WTC11 (cell line): ENCODE data around the gene RIPK1. TPM values are rescaled to one million over a fixed set of nuclear protein-coding genes. Genes with fewer than 3 reads are reported as not detected.
A peak's percentile ranks its signal among the peaks of the same experiment; 100 is the strongest.

Experiments used
- ATAC-seq: fragments of 200-7000 bp; cut with Tn5 transposase; 2 replicates; pipeline ENCODE4 v1.10.0; 2021; ENCODE audit warnings: mild to moderate bottlenecking, moderate library complexity
- CTCF ChIA-PET: fragments of 300-600 bp; sonication (Branson Sonifier 250); formaldehyde crosslinking; loops from one replicate; lab custom pipeline; 2021; ENCODE audit warnings: antibody characterized with exemption; lab: Charles Lee
- POLR2A ChIA-PET: fragments of 350-600 bp; sonication (Branson Sonifier 250); formaldehyde crosslinking; loops from one replicate; lab custom pipeline; 2021; ENCODE audit warnings: antibody characterized with exemption; lab: Charles Lee
- DNase-seq: peaks from one replicate; pipeline ENCODE4 v3.0.0; 2021; ENCODE audit warnings: low spot score
- H3K27ac Mint-ChIP-seq: 2 replicates; pipeline ENCODE4 v1.8.0; 2021; ENCODE audit warnings: mixed read lengths
- H3K27me3 Mint-ChIP-seq: 2 replicates; pipeline ENCODE4 v1.8.0; 2021; ENCODE audit warnings: low read depth, mild to moderate bottlenecking, moderate library complexity, mixed read lengths
- H3K36me3 Mint-ChIP-seq: 2 replicates; pipeline ENCODE4 v1.8.0; 2021; ENCODE audit warnings: mixed read lengths
- H3K4me1 Mint-ChIP-seq: 2 replicates; pipeline ENCODE4 v1.8.0; 2022; ENCODE audit warnings: mixed read lengths
- H3K4me3 Mint-ChIP-seq: 2 replicates; pipeline ENCODE4 v1.8.0; 2021; ENCODE audit warnings: mild to moderate bottlenecking, moderate library complexity, mixed read lengths
- H3K9me3 Mint-ChIP-seq: 2 replicates; pipeline ENCODE4 v1.8.0; 2021; ENCODE audit warnings: mixed read lengths
- ATF1 ChIP-seq: sonication (generic); formaldehyde crosslinking; IDR thresholded peaks from 2 replicates; pipeline ENCODE4 v1.8.1; 2023; ENCODE audit warnings: mild to moderate bottlenecking, moderate library complexity, missing genetic modification reagents
- CREM ChIP-seq: sonication (generic); formaldehyde crosslinking; IDR thresholded peaks from 2 replicates; pipeline ENCODE4 v1.8.1; 2022; ENCODE audit warnings: mild to moderate bottlenecking, missing genetic modification reagents, moderate library complexity
- EMX1 ChIP-seq: fragments of 250-450 bp; sonication (Bioruptor Pico); IDR thresholded peaks from 2 replicates; pipeline ENCODE4 v1.8.0; 2021; ENCODE audit warnings: mild to moderate bottlenecking
- ETV6 ChIP-seq: sonication (generic); formaldehyde crosslinking; IDR thresholded peaks from 2 replicates; pipeline ENCODE4 v1.8.1; 2022; ENCODE audit warnings: mild to moderate bottlenecking, missing genetic modification reagents
- MXD4 ChIP-seq: fragments of 250-450 bp; sonication (Bioruptor Pico); IDR thresholded peaks from 2 replicates; pipeline ENCODE4 v1.8.0; 2021; ENCODE audit warnings: mild to moderate bottlenecking, moderate library complexity, borderline replicate concordance
- MYBL2 ChIP-seq: sonication (generic); formaldehyde crosslinking; IDR thresholded peaks from 2 replicates; pipeline ENCODE4 v1.8.1; 2023; ENCODE audit warnings: mild to moderate bottlenecking, moderate library complexity, missing genetic modification reagents
- NFATC4 ChIP-seq: fragments of 250-450 bp; sonication (Bioruptor Pico); IDR thresholded peaks from 2 replicates; pipeline ENCODE4 v1.9.0; 2021; ENCODE audit warnings: mild to moderate bottlenecking
- NFE2L1 ChIP-seq: sonication (generic); formaldehyde crosslinking; IDR thresholded peaks from 2 replicates; pipeline ENCODE4 v1.8.1; 2023; ENCODE audit warnings: missing genetic modification reagents
- NR1H2 ChIP-seq: sonication (generic); formaldehyde crosslinking; IDR thresholded peaks from 2 replicates; pipeline ENCODE4 v1.9.0; 2021; ENCODE audit warnings: mild to moderate bottlenecking, moderate library complexity, missing genetic modification reagents
- NR2C2 ChIP-seq: sonication (generic); formaldehyde crosslinking; IDR thresholded peaks from 2 replicates; pipeline ENCODE4 v1.8.0; 2022; ENCODE audit warnings: mild to moderate bottlenecking, missing genetic modification reagents
- OVOL2 ChIP-seq: fragments of 250-450 bp; sonication (Bioruptor Pico); IDR thresholded peaks from 2 replicates; pipeline ENCODE4 v1.9.0; 2021; ENCODE audit warnings: mild to moderate bottlenecking, borderline replicate concordance
- RELA ChIP-seq: sonication (generic); formaldehyde crosslinking; IDR thresholded peaks from 2 replicates; pipeline ENCODE4 v1.8.1; 2022; ENCODE audit warnings: missing genetic modification reagents, mild to moderate bottlenecking, borderline replicate concordance
- SMAD3 ChIP-seq: sonication (generic); formaldehyde crosslinking; IDR thresholded peaks from 2 replicates; pipeline ENCODE4 v1.8.0; 2022; ENCODE audit warnings: missing genetic modification reagents, mild to moderate bottlenecking, borderline replicate concordance
- TCF7 ChIP-seq: sonication (generic); formaldehyde crosslinking; IDR thresholded peaks from 2 replicates; pipeline ENCODE4 v1.8.0; 2022; ENCODE audit warnings: mild to moderate bottlenecking, low read depth, missing genetic modification reagents, moderate library complexity
- ZNF138 ChIP-seq: sonication (generic); formaldehyde crosslinking; conservative IDR thresholded peaks from 2 replicates; pipeline ENCODE4 v1.8.1; 2022; ENCODE audit warnings: mild to moderate bottlenecking, moderate library complexity, missing genetic modification reagents
- ZNF232 ChIP-seq: sonication (generic); formaldehyde crosslinking; IDR thresholded peaks from 2 replicates; pipeline ENCODE4 v1.8.0; 2022; ENCODE audit warnings: mild to moderate bottlenecking, missing genetic modification reagents
- ZNF317 ChIP-seq: sonication (generic); formaldehyde crosslinking; IDR thresholded peaks from 2 replicates; pipeline ENCODE4 v1.8.1; 2023; ENCODE audit warnings: low read depth, mild to moderate bottlenecking, moderate library complexity, missing genetic modification reagents, borderline replicate concordance
- ZNF416 ChIP-seq: fragments of 250-450 bp; sonication (Bioruptor Pico); IDR thresholded peaks from 2 replicates; pipeline ENCODE4 v1.9.0; 2021; ENCODE audit warnings: mild to moderate bottlenecking, inconsistent platforms
- total RNA-seq: library from RNA; stranded (reverse); gene quantifications from 3 replicates; pipeline ENCODE4 v1.2.3, GENCODE V29; 2021
- TF ChIP-seq, protein P1 (sequence below): sonication (generic); formaldehyde crosslinking; IDR thresholded peaks from 2 replicates; pipeline ENCODE4 v1.8.0; 2023; ENCODE audit warnings: mild to moderate bottlenecking, missing genetic modification reagents
- TF ChIP-seq, protein P2 (sequence below): sonication (generic); formaldehyde crosslinking; IDR thresholded peaks from 2 replicates; pipeline ENCODE4 v1.8.1; 2022; ENCODE audit warnings: missing genetic modification reagents, borderline replicate concordance
- TF ChIP-seq, protein P3 (sequence below): sonication (generic); formaldehyde crosslinking; IDR thresholded peaks from 2 replicates; pipeline ENCODE4 v1.8.1; 2022; ENCODE audit warnings: low read depth, mild to moderate bottlenecking, moderate library complexity, missing genetic modification reagents, borderline replicate concordance
- TF ChIP-seq, protein P4 (sequence below): fragments of 250-450 bp; sonication (Bioruptor Pico); IDR thresholded peaks from 2 replicates; pipeline ENCODE4 v1.9.0; 2021; ENCODE audit warnings: mild to moderate bottlenecking, borderline replicate concordance
- TF ChIP-seq, protein P5 (sequence below): fragments of 200-600 bp; IDR thresholded peaks from 2 replicates; pipeline ENCODE4 v1.8.0; 2022; ENCODE audit warnings: antibody characterized with exemption

Gene RIPK1
- total RNA-seq, 1 experiment from 2014 or later = 8.7 TPM

DNA sequence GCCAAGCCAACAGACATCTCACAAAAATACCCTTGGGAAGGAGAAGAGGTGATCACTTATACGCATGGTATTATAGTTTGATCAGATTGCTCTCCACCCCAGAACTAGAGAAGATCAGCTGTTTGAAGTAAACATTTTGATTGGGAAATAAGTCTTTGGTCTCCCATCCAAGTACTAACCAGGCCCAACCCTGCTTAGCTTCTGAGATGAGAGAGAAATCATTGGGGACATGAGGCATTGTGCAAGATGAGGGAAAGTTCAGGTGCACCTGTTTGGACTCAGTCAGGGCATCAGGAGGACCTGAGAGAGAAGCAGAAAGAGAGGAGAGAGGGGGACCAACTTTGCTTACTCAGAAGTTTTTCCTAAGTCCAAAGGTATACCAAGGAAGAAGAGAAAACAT is 11.4 kb downstream of the RIPK1 start (continued):
- TF ChIP-seq, protein P1, sequence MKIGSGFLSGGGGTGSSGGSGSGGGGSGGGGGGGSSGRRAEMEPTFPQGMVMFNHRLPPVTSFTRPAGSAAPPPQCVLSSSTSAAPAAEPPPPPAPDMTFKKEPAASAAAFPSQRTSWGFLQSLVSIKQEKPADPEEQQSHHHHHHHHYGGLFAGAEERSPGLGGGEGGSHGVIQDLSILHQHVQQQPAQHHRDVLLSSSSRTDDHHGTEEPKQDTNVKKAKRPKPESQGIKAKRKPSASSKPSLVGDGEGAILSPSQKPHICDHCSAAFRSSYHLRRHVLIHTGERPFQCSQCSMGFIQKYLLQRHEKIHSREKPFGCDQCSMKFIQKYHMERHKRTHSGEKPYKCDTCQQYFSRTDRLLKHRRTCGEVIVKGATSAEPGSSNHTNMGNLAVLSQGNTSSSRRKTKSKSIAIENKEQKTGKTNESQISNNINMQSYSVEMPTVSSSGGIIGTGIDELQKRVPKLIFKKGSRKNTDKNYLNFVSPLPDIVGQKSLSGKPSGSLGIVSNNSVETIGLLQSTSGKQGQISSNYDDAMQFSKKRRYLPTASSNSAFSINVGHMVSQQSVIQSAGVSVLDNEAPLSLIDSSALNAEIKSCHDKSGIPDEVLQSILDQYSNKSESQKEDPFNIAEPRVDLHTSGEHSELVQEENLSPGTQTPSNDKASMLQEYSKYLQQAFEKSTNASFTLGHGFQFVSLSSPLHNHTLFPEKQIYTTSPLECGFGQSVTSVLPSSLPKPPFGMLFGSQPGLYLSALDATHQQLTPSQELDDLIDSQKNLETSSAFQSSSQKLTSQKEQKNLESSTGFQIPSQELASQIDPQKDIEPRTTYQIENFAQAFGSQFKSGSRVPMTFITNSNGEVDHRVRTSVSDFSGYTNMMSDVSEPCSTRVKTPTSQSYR (CRISPR knock-in tag) = no peak
- TF ChIP-seq, protein P2, sequence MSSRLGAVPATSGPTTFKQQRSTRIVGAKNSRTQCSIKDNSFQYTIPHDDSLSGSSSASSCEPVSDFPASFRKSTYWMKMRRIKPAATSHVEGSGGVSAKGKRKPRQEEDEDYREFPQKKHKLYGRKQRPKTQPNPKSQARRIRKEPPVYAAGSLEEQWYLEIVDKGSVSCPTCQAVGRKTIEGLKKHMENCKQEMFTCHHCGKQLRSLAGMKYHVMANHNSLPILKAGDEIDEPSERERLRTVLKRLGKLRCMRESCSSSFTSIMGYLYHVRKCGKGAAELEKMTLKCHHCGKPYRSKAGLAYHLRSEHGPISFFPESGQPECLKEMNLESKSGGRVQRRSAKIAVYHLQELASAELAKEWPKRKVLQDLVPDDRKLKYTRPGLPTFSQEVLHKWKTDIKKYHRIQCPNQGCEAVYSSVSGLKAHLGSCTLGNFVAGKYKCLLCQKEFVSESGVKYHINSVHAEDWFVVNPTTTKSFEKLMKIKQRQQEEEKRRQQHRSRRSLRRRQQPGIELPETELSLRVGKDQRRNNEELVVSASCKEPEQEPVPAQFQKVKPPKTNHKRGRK (CRISPR knock-in tag) = no peak
- no peak for TF ChIP-seq NR2C2 (CRISPR knock-in tag)

DNA sequence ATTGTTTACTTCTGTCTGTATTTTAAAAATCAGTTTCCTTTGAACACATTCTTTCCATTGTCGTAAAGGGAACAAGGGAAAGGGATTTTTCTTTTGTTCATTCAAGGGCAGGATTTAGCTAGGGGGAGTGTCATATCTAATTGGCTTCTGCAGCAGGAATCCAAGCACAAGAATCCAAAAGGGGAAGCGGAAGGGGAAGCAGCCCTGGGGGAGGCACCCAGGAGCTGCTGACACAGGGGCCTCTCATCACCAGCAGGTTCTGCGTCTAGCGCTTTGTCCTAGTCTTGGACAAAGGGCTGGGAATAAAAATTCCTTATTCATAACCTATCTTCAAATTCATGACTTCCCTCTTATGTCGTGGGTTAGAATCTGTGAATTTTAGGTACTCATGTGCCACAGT is 13.7 kb downstream of the RIPK1 start:
- TF ChIP-seq TCF7 (CRISPR knock-in tag) (no peak), ETV6 (0 out of 2 replicates have a peak, but pooled peaks have one; percentile 29), OVOL2 (no peak), SMAD3 (no peak), ZNF317 (CRISPR knock-in tag) (no peak)
- Mint-ChIP-seq H3K36me3 (peaks cover 96% of the 10 kb centered on the region), H3K4me1 (peaks cover 18% of the 10 kb centered on the region), H3K9me3 (peaks cover 53% of the 10 kb centered on the region), H3K4me3 (no peak overlapping the region), H3K27ac (peak overlapping the region; percentile 75; the same call in 1 of the 2 replicates), H3K27me3 (peaks cover 3% of the 10 kb centered on the region; the same call in 1 of the 2 replicates)
- no peak for DNase-seq
- ATAC-seq = no peak
- POLR2A ChIA-PET = no interaction called here
- CTCF ChIA-PET = interaction anchor here (0.6 kb wide), 1 partner anchor 9 kb away, joined by 3 read pairs; no protein-coding TSS in a partner anchor

DNA sequence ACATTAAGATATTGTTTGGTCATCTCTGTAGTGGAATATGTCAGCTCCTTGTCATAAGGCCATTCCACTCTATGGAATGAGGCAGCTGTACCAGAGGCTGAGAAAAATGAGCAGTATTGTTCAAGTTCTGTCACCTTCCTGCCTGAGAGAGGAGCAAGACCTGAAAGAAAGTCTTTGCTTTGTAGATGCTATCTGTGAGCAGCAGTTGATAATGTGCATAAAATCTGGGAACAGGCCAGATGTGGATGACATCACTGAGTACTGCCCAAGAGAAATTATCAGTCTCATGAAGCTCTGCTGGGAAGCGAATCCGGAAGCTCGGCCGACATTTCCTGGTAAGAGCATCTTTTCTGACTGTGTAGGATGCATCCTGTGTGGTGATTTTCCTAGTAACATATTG is 16.8 kb downstream of the RIPK1 start:
- no peak overlapping the region for H3K4me3 Mint-ChIP-seq
- no peak for DNase-seq
- peaks cover 98% of the 10 kb centered on the region for H3K36me3 Mint-ChIP-seq
- H3K27me3 Mint-ChIP-seq = peaks cover 16% of the 10 kb centered on the region
- peaks cover 75% of the 10 kb centered on the region for H3K9me3 Mint-ChIP-seq
- H3K27ac Mint-ChIP-seq = no peak overlapping the region
- H3K4me1 Mint-ChIP-seq = peaks cover 11% of the 10 kb centered on the region
- ChIA-PET CTCF (no interaction called here), POLR2A (interaction anchor here (0.8 kb wide), 1 partner anchor 101 kb away, joined by 3 read pairs; no protein-coding TSS in a partner anchor)
- ATAC-seq = no peak
- no peak for TF ChIP-seq ATF1 (CRISPR knock-in tag)
- TF ChIP-seq, protein P3, sequence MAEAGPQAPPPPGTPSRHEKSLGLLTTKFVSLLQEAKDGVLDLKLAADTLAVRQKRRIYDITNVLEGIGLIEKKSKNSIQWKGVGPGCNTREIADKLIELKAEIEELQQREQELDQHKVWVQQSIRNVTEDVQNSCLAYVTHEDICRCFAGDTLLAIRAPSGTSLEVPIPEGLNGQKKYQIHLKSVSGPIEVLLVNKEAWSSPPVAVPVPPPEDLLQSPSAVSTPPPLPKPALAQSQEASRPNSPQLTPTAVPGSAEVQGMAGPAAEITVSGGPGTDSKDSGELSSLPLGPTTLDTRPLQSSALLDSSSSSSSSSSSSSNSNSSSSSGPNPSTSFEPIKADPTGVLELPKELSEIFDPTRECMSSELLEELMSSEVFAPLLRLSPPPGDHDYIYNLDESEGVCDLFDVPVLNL (CRISPR knock-in tag) = no peak
- TF ChIP-seq ZNF416 = no peak
- TF ChIP-seq NFATC4 = no peak
- no peak for TF ChIP-seq ZNF317 (CRISPR knock-in tag)
- no peak for TF ChIP-seq EMX1 (CRISPR knock-in tag)
- TF ChIP-seq CREM (CRISPR knock-in tag) = no peak
- TF ChIP-seq NFE2L1 (CRISPR knock-in tag) = no peak
- no peak for TF ChIP-seq MYBL2
- no peak for TF ChIP-seq MXD4 (CRISPR knock-in tag)
- TF ChIP-seq ZNF232 (CRISPR knock-in tag) = no peak
- no peak for TF ChIP-seq RELA (CRISPR knock-in tag)
- TF ChIP-seq, protein P4, sequence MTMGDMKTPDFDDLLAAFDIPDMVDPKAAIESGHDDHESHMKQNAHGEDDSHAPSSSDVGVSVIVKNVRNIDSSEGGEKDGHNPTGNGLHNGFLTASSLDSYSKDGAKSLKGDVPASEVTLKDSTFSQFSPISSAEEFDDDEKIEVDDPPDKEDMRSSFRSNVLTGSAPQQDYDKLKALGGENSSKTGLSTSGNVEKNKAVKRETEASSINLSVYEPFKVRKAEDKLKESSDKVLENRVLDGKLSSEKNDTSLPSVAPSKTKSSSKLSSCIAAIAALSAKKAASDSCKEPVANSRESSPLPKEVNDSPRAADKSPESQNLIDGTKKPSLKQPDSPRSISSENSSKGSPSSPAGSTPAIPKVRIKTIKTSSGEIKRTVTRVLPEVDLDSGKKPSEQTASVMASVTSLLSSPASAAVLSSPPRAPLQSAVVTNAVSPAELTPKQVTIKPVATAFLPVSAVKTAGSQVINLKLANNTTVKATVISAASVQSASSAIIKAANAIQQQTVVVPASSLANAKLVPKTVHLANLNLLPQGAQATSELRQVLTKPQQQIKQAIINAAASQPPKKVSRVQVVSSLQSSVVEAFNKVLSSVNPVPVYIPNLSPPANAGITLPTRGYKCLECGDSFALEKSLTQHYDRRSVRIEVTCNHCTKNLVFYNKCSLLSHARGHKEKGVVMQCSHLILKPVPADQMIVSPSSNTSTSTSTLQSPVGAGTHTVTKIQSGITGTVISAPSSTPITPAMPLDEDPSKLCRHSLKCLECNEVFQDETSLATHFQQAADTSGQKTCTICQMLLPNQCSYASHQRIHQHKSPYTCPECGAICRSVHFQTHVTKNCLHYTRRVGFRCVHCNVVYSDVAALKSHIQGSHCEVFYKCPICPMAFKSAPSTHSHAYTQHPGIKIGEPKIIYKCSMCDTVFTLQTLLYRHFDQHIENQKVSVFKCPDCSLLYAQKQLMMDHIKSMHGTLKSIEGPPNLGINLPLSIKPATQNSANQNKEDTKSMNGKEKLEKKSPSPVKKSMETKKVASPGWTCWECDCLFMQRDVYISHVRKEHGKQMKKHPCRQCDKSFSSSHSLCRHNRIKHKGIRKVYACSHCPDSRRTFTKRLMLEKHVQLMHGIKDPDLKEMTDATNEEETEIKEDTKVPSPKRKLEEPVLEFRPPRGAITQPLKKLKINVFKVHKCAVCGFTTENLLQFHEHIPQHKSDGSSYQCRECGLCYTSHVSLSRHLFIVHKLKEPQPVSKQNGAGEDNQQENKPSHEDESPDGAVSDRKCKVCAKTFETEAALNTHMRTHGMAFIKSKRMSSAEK (CRISPR knock-in tag) = no peak
- no peak for TF ChIP-seq NR1H2 (CRISPR knock-in tag)
- TF ChIP-seq ZNF138 = no peak
- TF ChIP-seq, protein P5, sequence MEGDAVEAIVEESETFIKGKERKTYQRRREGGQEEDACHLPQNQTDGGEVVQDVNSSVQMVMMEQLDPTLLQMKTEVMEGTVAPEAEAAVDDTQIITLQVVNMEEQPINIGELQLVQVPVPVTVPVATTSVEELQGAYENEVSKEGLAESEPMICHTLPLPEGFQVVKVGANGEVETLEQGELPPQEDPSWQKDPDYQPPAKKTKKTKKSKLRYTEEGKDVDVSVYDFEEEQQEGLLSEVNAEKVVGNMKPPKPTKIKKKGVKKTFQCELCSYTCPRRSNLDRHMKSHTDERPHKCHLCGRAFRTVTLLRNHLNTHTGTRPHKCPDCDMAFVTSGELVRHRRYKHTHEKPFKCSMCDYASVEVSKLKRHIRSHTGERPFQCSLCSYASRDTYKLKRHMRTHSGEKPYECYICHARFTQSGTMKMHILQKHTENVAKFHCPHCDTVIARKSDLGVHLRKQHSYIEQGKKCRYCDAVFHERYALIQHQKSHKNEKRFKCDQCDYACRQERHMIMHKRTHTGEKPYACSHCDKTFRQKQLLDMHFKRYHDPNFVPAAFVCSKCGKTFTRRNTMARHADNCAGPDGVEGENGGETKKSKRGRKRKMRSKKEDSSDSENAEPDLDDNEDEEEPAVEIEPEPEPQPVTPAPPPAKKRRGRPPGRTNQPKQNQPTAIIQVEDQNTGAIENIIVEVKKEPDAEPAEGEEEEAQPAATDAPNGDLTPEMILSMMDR = no peak
